Activated CD8-positive, alpha-beta memory T cell treated with anti-CD3 and anti-CD28 coated beads for 48 hours (primary cell): ENCODE results near the gene CRYBG3.
"Not testable (repeated sequence)": the region's sequence is repeated elsewhere in the genome, so short reads cannot be mapped to it uniquely, and the experiment has no call there.

Experiments used
- DNase-seq, 3 experiments: peaks; one replicate each; pipeline ENCODE4 v3.0.0-alpha.2; 2020; ENCODE audit warnings: low read depth in 2 of 3, low spot score in 2 of 3

CRYBG3 gene

GRCh38 chr3:97895216-97895615 is 73.4 kb downstream of the CRYBG3 start:
- no peak for DNase-seq

- DNase-seq: no peak
Observed at GRCh38 chr3:97896129-97896528, 74.3 kb downstream of the CRYBG3 start.

DNA sequence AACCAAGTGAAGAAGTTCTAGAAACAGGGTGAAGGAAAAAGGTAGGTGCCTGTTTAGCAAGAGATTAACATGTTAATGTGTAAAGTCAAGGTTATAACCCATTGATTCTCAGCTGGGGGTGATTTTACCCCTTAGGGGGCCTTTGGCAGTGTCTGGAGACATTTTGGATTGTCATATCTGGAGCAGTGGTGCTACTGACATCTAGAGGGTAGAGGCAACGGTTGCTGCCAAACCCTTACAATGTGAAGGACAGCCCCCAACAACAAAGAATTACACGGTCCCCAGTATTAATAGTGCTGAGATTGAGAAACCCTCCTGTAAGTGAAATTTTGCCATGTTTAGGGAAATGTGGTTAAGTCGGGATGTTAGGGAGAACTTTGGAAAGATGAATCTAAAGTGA is 74.7 kb downstream of the CRYBG3 start:
- DNase-seq: no peak

GRCh38 chr3:97899331-97899730 is 77.5 kb downstream of the CRYBG3 start:
- DNase-seq: no peak

- DNase-seq: no peak
Observed at GRCh38 chr3:97901313-97902248, 79.8 kb downstream of the CRYBG3 start.

DNA sequence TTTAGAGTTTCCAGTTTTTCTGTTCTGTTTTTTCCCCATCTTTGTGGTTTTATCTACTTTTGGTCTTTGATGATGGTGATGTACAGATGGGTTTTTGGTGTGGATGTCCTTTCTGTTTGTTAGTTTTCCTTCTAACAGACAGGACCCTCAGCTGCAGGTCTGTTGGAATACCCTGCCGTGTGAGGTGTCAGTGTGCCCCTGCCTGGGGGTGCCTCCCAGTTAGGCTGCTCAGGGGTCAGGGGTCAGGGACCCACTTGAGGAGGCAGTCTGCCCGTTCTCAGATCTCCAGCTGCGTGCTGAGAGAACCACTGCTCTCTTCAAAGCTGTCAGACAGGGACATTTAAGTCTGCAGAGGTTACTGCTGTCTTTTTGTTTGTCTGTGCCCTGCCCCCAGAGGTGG is 88.0 kb downstream of the CRYBG3 start:
- DNase-seq: not testable (repeated sequence)

GRCh38 chr3:97910236-97910831 is 88.5 kb downstream of the CRYBG3 start:
- not testable (repeated sequence) for DNase-seq

DNA sequence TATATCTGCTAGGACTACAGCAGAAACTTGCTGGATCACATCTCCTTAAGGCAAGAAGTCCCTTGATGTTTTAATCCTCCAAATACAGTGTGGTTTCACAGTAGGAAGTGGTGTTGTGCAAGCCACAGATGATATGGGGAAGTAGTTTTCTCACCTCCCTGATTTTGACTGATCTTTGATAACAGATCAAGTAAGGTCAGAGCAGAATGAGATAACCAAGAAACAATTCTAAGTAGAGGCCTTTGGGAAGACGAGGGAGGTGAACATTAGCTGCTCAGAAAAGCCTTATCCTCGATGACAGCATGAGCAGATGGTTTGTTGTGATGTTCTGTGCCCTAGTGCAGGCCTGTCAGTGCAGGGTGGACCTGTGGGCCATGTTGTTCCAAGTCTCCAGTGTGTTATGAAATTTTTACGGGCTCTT is 89.1 kb downstream of the CRYBG3 start:
- no peak for DNase-seq

GRCh38 chr3:97911459-97911858 is 89.6 kb downstream of the CRYBG3 start:
- no peak for DNase-seq

DNA sequence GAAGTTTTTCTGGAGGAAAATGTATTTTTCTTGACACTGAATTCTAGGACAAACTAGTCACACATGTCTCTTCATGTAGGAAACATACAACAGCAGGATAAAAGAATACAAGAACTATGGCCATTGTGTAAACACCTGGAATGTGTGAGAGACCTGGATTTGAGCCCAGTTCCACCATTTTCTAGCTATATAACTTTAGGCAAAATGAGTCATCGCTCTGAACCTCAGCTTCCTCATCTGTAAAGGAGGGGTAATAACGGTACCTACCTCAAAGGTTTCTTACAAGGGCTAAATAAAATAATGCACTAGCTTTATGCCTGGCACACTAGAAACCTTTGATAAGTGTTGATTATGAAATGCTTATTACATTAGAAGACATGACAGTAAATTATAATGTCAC is 92.6 kb downstream of the CRYBG3 start:
- no peak for DNase-seq

- no peak for DNase-seq
Observed at GRCh38 chr3:97916576-97916975, 94.8 kb downstream of the CRYBG3 start.

DNA sequence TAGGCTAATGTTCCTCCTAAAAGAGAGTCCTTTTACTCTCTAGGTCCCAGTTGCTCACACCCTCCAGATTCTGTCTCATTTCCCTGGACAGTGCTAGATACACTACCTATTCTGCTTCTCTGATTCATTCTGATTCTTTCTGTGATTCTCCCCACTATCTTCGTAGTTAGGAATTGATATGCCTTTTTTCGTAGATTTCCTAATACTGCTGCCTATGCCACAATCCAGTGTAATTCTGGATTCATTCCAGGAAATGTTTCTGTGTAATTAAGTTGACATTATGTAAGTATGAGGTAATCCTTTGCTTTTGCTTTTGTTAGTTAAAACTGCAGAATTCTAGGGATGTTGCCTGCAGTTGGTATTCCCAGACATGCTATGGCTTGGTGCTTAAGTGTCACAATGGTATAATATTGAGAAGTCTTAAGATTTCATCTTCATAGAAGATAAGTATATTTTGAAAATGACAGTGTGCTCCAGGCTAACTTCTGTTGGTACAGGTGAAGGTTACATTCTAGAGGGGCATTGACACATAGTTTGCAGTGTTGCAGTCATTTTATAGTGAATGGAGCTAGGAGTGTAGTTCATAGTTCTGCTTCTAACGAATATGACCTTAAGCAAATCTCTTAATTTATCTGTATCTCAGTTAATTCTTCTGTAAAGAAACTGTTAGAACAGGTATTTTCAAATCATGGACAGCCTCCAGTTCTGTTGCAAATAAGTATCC is 96.2 kb downstream of the CRYBG3 start:
- no peak for DNase-seq

- DNase-seq: no peak
Observed at GRCh38 chr3:97927704-97928103, 105.9 kb downstream of the CRYBG3 start.

DNA sequence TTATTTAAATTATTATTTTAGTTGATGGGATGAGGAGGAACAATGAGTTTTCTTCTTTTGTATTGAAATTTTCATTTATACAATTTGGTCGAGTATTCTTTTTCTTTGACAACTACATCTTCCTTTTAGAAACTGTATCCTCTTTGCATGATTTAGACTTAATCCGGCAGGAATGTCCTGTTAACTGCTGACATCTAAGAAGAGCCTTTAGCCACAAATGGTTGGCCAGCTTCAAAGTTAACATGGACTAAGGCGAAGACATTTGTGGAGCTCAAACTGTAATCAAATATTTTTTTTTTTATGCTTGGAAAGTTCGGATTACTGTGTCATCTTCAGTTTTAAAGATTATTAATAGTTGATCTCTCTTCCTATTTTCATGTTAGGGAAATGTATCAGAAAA is 107.2 kb downstream of the CRYBG3 start:
- no peak for DNase-seq

DNA sequence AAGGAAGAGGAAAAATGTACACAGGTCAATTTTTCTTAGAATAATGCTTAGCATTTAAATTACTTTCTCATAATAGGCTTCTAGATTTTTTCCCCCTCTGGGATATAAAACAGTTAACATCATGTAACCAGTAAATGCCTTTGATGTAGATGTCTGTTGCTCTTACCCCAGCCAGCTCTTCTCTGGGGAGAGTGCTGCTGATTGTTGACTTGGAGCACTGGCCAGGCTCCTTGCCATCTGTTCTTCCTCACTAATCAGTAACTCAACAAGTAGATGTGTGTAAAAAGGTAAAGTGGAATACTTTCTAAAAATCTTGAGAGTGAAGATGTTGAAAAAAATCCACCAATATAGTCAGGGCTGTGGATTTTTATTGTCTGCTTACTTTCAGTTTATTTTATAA is 108.2 kb downstream of the CRYBG3 start:
- DNase-seq: no peak

DNA sequence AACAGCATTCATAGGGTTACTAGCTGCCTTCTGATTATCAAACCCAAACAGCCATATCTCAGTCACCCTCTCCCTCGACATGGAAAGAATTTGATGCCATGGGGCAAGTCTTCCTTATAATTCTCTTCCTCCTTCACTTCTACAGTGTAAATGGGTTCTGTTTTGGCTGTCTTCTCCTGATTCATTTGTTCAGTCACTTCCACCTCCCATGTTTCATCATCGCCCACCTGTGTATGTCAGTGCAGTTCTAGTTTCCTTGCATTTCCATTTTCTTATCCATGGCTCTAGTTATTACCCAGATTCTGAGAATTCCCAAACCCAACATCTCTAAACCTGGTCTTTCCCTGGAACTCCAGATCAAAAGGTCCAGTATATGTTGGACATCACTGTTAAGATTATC is 109.4 kb downstream of the CRYBG3 start:
- no peak for DNase-seq

- no peak for DNase-seq
Observed at GRCh38 chr3:97932387-97932801, 110.6 kb downstream of the CRYBG3 start.

- DNase-seq: no peak
Observed at GRCh38 chr3:97934980-97935695, 113.3 kb downstream of the CRYBG3 start.

DNA sequence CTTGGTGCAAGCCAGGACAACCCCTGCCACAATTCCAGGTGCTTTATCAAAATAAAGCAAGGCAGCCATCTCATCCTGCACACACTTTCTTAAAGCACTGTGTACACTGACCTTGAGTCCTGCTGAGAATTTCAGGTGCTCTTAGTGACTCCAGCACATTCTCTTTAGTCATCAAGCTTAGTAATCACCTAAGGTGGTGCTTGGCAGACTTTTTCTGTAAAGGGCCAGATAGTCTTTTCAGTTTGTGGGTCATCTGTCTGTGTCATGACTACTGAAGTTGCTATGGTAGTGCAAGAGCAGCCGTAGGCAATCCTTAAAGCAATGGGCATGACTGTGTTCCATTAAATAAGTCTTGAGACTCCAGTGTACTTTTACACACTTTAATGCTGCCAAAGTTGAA is 114.0 kb downstream of the CRYBG3 start:
- DNase-seq: no peak

DNA sequence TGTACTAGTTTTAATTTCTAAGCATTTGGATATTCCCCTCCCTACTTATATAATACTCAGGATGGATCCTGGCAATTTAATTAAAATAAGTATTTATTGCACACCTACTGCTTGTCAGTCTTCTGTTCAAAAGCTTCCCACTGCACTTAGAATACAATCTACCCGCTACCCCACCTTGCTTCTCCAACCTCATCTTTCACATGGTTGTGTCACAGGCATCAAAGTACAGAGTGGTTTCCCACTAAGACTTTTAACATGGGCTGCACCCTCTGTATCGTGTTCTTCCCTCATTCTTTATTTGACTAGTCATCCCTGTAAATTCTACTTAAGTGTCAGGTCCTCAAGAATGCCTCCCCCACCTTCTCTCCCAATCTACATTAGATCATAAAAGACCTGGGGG is 115.4 kb downstream of the CRYBG3 start:
- no peak for DNase-seq

DNA sequence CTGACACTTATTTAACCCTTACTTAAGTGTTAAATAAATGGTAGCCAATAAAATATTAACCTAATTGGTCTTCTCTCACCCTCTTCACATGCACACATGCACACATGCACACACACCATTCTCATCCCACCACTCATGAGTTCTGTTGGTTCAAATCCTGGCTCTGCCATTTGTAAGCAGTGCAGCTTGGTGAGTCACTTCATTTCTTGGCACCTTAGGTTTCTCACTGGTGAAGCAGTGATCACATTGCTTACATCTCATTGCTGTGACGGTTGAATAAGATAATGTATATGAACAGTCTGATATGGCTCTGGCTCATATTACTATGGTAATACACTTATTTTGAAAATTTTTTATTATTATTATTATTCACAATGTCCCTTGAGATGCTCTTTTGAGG is 116.6 kb downstream of the CRYBG3 start:
- DNase-seq: no peak
